K562 (cell line): Measurements from ENCODE around the gene IPO13. TPM values are rescaled to one million over a fixed set of nuclear protein-coding genes. Genes with fewer than 3 reads are reported as not detected.

Experiments used
- CTBP1 ChIP-seq: fragments of 450-650 bp; IDR thresholded peaks from 2 replicates; pipeline ENCODE4 v1.6.1; 2016; ENCODE audit warnings: borderline replicate concordance
- ILK ChIP-seq: fragments of 450-650 bp; IDR thresholded peaks from 2 replicates; pipeline ENCODE4 v1.6.1; 2016; ENCODE audit warnings: missing genetic modification characterization, low read depth, mild to moderate bottlenecking, missing compliant biosample characterization, moderate library complexity, borderline replicate concordance
- JUNB ChIP-seq: fragments of 450-650 bp; formaldehyde crosslinking; conservative IDR thresholded peaks from 2 replicates; pipeline ENCODE4 v1.4.0; 2020; ENCODE audit warnings: mild to moderate bottlenecking
- MAFG ChIP-seq: fragments of 450-650 bp; conservative IDR thresholded peaks from 2 replicates; pipeline ENCODE4 v1.6.1; 2016; ENCODE audit warnings: missing genetic modification characterization, missing compliant biosample characterization
- NFIX ChIP-seq: fragments of 250-450 bp; sonication (Bioruptor Pico); IDR thresholded peaks from 2 replicates; pipeline ENCODE4 v1.4.0; 2020; ENCODE audit warnings: low read depth, mild to moderate bottlenecking, moderate library complexity
- RBBP5 ChIP-seq: fragments of 200-600 bp; sonication (generic); IDR thresholded peaks from 2 replicates; pipeline ENCODE4 v1.6.1; 2012; ENCODE audit warnings: borderline replicate concordance, mild to moderate bottlenecking, low read length, control low read depth, inconsistent platforms; ENCODE audit not compliant: insufficient read depth, poor library complexity, severe bottlenecking
- SMARCB1 ChIP-seq: IDR thresholded peaks from 2 replicates; pipeline ENCODE4 v1.6.1; 2011; ENCODE audit warnings: improper control_type of control experiment, low read depth; ENCODE audit not compliant: insufficient read length
- THRAP3 ChIP-seq: fragments of 450-650 bp; IDR thresholded peaks from 2 replicates; pipeline ENCODE4 v1.6.1; 2016; ENCODE audit warnings: mild to moderate bottlenecking, inconsistent platforms, borderline replicate concordance
- ZFP36 ChIP-seq: fragments of 150-350 bp; IDR thresholded peaks from 2 replicates; pipeline ENCODE4 v1.6.1; 2018; ENCODE audit warnings: low read length, low read depth; ENCODE audit not compliant: partially characterized antibody
- ZKSCAN1 ChIP-seq: fragments of 150-350 bp; IDR thresholded peaks from 2 replicates; pipeline ENCODE4 v1.6.1; 2016; ENCODE audit warnings: low read depth, low read length
- ZKSCAN8 ChIP-seq: fragments of 200-800 bp; sonication (Bioruptor generic); IDR thresholded peaks from 2 replicates; pipeline ENCODE4 v1.6.1; 2016; ENCODE audit warnings: missing genetic modification characterization, missing compliant biosample characterization
- polyA plus RNA-seq, 8 experiments: library from polyadenylated mRNA; depleted of rRNA in 4 of 8; stranded (reverse) in 5 of 8; unstranded in 3 of 8; fragments of >200 nt; fragmentation: Nextera tagmentation in 2 of 8; fragmentation: Illumina TruSeq in 1 of 8; extraction: Ambion mirVana in 2 of 8; extraction: Trizol in 1 of 8; gene quantifications; 2 replicates each; pipeline versions ENCODE4 v1.2.1 to v1.2.3, GENCODE V29; 2011 to 2014; ENCODE audit warnings: inconsistent platforms in 1 of 8, missing spikeins in 1 of 8
- total RNA-seq, 7 experiments: library from RNA; depleted of rRNA in 6 of 7; stranded (reverse); fragments of >200 nt in 6 of 7; fragmentation: Illumina TruSeq in 2 of 7; extraction: Trizol in 2 of 7; gene quantifications; 2 replicates each; pipeline versions ENCODE4 v1.2.1 to v1.2.3, GENCODE V29; 2011 to 2021; ENCODE audit warnings: low replicate concordance in 1 of 7
- TF ChIP-seq, protein P1 (sequence below): fragments of 450-650 bp; formaldehyde crosslinking; IDR thresholded peaks from 2 replicates; pipeline ENCODE4 v1.4.0; 2020; ENCODE audit warnings: mild to moderate bottlenecking, moderate library complexity
- TF ChIP-seq, protein P2 (sequence below): fragments of 250-450 bp; sonication (Bioruptor Pico); IDR thresholded peaks from 2 replicates; pipeline ENCODE4 v1.6.1; 2021; ENCODE audit warnings: mild to moderate bottlenecking
- TF ChIP-seq, protein P3 (sequence below): fragments of 250-450 bp; sonication (Bioruptor Pico); IDR thresholded peaks from 2 replicates; pipeline ENCODE4 v1.8.0; 2022; ENCODE audit warnings: moderate library complexity, mild to moderate bottlenecking, inconsistent platforms
- TF ChIP-seq, protein P4 (sequence below): sonication (generic); formaldehyde crosslinking; IDR thresholded peaks from 2 replicates; pipeline ENCODE4 v1.8.0; 2022; ENCODE audit warnings: mild to moderate bottlenecking, low read depth, missing genetic modification reagents
- TF ChIP-seq, protein P5 (sequence below): fragments of 450-650 bp; IDR thresholded peaks from 2 replicates; pipeline ENCODE4 v1.6.1; 2016; ENCODE audit warnings: antibody characterized with exemption
- TF ChIP-seq, protein P6 (sequence below): fragments of 250-450 bp; sonication (Bioruptor Pico); IDR thresholded peaks from 2 replicates; pipeline ENCODE4 v1.5.0; 2020; ENCODE audit warnings: mild to moderate bottlenecking, borderline replicate concordance
- TF ChIP-seq, protein P7 (sequence below): fragments of 450-650 bp; IDR thresholded peaks from 2 replicates; pipeline ENCODE4 v1.6.1; 2017; ENCODE audit warnings: mild to moderate bottlenecking, moderate library complexity

Gene IPO13
- total and polyA plus RNA-seq, 9 of the 15 experiments (the other 6 are each of a cell fraction or from before 2014, with no cell fraction given): 7.0 to 30.8 (median 16.2) TPM

DNA sequence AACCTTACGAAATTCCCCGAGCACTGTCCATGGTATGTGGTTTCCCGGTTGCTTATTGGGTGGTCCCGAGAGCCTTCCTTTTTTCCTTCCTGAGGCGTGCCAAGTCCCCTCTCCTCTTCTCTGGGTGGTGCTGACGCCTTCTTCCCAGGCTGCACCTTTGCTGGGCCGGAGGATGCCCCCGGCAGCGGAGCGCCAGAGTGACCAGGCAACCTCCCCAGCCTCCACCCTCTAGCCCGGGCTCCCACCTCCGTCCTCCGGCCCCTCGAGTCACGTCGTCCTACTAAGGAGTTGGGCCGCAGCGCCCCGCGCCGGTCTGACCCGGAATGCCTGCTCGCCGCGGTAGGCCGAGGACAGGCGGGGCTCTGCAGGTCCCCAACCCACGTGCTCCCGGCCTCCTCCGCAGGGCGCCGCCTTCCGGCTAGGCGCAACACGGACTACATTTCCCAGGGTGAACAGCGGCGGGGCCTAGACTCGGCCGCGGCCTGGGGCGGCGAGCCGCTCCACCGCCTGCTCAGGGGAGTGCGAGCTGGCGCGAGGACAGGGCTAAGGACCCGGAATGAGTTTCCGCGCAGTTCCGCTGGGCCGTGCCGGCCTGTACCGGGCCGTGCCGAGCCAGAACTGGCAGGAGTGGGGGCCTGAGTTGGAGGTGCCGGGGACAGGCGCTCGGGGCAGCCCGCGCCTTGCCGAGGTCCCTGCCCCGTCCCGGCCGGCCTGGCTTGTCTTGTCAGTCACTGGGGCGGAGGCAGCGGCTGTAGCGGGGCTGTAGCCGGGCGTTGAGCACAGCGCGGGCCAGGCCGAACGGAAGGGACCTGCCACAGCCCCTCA, at the start of gene IPO13 (continued):
- TF ChIP-seq, protein P1, sequence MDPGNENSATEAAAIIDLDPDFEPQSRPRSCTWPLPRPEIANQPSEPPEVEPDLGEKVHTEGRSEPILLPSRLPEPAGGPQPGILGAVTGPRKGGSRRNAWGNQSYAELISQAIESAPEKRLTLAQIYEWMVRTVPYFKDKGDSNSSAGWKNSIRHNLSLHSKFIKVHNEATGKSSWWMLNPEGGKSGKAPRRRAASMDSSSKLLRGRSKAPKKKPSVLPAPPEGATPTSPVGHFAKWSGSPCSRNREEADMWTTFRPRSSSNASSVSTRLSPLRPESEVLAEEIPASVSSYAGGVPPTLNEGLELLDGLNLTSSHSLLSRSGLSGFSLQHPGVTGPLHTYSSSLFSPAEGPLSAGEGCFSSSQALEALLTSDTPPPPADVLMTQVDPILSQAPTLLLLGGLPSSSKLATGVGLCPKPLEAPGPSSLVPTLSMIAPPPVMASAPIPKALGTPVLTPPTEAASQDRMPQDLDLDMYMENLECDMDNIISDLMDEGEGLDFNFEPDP: 0 out of 2 replicates have a peak, but pooled peaks have one; percentile 11
- TF ChIP-seq, protein P2, sequence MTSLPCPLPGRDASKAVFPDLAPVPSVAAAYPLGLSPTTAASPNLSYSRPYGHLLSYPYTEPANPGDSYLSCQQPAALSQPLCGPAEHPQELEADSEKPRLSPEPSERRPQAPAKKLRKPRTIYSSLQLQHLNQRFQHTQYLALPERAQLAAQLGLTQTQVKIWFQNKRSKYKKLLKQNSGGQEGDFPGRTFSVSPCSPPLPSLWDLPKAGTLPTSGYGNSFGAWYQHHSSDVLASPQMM (CRISPR knock-in tag): no peak
- TF ChIP-seq, protein P3, sequence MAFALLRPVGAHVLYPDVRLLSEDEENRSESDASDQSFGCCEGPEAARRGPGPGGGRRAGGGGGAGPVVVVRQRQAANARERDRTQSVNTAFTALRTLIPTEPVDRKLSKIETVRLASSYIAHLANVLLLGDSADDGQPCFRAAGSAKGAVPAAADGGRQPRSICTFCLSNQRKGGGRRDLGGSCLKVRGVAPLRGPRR (CRISPR knock-in tag): no peak
- TF ChIP-seq NFIX (CRISPR knock-in tag) (no peak), JUNB (CRISPR knock-in tag) (no peak), SMARCB1 (peak; percentile 53), MAFG (no peak), CTBP1 (peak; percentile 95), ZKSCAN1 (peak; percentile 99), THRAP3 (no peak), RBBP5 (peak; percentile 88), ZFP36 (peak; percentile 16), ZKSCAN8 (CRISPR knock-in tag) (no peak), ILK (tag) (no peak)
- TF ChIP-seq, protein P4, sequence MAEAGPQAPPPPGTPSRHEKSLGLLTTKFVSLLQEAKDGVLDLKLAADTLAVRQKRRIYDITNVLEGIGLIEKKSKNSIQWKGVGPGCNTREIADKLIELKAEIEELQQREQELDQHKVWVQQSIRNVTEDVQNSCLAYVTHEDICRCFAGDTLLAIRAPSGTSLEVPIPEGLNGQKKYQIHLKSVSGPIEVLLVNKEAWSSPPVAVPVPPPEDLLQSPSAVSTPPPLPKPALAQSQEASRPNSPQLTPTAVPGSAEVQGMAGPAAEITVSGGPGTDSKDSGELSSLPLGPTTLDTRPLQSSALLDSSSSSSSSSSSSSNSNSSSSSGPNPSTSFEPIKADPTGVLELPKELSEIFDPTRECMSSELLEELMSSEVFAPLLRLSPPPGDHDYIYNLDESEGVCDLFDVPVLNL (CRISPR knock-in tag): peak; percentile 75; the same call in 1 of the 2 replicates
- TF ChIP-seq, protein P5, sequence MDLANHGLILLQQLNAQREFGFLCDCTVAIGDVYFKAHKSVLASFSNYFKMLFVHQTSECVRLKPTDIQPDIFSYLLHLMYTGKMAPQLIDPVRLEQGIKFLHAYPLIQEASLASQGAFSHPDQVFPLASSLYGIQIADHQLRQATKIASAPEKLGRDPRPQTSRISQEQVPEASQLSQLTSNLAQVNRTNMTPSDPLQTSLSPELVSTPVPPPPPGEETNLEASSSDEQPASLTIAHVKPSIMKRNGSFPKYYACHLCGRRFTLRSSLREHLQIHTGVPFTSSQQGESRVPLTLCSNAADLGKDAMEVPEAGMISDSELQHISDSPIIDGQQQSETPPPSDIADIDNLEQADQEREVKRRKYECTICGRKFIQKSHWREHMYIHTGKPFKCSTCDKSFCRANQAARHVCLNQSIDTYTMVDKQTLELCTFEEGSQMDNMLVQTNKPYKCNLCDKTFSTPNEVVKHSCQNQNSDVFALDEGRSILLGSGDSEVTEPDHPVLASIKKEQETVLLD: peak; percentile 51; the same call in 1 of the 2 replicates
- TF ChIP-seq, protein P6, sequence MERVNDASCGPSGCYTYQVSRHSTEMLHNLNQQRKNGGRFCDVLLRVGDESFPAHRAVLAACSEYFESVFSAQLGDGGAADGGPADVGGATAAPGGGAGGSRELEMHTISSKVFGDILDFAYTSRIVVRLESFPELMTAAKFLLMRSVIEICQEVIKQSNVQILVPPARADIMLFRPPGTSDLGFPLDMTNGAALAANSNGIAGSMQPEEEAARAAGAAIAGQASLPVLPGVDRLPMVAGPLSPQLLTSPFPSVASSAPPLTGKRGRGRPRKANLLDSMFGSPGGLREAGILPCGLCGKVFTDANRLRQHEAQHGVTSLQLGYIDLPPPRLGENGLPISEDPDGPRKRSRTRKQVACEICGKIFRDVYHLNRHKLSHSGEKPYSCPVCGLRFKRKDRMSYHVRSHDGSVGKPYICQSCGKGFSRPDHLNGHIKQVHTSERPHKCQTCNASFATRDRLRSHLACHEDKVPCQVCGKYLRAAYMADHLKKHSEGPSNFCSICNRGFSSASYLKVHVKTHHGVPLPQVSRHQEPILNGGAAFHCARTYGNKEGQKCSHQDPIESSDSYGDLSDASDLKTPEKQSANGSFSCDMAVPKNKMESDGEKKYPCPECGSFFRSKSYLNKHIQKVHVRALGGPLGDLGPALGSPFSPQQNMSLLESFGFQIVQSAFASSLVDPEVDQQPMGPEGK (CRISPR knock-in tag): no peak
- TF ChIP-seq, protein P7, sequence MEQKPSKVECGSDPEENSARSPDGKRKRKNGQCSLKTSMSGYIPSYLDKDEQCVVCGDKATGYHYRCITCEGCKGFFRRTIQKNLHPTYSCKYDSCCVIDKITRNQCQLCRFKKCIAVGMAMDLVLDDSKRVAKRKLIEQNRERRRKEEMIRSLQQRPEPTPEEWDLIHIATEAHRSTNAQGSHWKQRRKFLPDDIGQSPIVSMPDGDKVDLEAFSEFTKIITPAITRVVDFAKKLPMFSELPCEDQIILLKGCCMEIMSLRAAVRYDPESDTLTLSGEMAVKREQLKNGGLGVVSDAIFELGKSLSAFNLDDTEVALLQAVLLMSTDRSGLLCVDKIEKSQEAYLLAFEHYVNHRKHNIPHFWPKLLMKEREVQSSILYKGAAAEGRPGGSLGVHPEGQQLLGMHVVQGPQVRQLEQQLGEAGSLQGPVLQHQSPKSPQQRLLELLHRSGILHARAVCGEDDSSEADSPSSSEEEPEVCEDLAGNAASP: no peak
